Measurements from ENCODE around the gene PARP9.

PARP9 gene

DNA sequence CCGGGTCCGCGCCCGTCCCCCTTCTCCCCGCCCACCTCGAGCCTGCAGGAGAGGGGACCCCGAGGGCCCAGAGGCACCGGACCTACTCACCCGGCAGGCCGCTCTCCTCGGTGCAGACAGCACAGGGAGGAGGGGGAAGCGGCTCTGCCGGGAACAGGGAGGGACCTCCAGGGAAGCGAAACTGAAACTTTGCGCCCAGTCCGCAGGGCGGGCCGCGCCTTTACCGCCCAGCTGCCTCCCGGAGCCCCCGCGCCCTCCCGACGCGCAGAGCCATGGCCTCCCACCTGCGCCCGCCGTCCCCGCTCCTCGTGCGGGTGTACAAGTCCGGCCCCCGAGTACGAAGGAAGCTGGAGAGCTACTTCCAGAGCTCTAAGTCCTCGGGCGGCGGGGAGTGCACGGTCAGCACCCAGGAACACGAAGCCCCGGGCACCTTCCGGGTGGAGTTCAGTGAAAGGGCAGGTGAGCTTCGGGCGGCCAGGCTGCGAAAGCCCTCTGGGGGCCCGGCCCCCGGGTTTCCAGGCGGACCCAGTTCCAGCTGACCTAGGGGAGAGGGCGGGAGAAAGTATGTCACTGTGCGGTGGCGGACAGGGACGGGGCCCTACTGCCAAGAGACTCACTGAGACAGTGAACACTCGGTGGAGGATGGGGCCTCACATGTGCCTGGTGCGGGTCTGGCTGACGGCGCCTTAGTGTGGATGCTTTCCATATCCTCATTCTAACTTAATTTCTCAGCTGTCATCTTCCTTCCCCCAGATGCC is at the start of gene PARP9, which contains the start of gene DTX3L:
PARP9 (minus strand) TSS at position 146 of the 758 bp plus-strand sequence. CDS start 4,680 bp downstream, outside the sequence.
DTX3L (plus strand) TSS at position 184 of the 758 bp plus-strand sequence; CDS start at position 273, 89 bp downstream.
- H3K27me3 Mint-ChIP-seq (ENCODE audit: low read depth) = no peaks in the 10 kb centered on the region
- peaks cover 65% of the 10 kb centered on the region for H3K36me3 Mint-ChIP-seq (ENCODE audit: low read depth)
- H3K9me3 Mint-ChIP-seq = no peaks in the 10 kb centered on the region
- H3K4me1 Mint-ChIP-seq (ENCODE audit: low read depth) = peaks cover 68% of the 10 kb centered on the region
- peak within 1 kb of the TSS; percentile 98 for H3K27ac Mint-ChIP-seq
- peak within 1 kb of the TSS; percentile 99 for H3K4me3 Mint-ChIP-seq

DNA sequence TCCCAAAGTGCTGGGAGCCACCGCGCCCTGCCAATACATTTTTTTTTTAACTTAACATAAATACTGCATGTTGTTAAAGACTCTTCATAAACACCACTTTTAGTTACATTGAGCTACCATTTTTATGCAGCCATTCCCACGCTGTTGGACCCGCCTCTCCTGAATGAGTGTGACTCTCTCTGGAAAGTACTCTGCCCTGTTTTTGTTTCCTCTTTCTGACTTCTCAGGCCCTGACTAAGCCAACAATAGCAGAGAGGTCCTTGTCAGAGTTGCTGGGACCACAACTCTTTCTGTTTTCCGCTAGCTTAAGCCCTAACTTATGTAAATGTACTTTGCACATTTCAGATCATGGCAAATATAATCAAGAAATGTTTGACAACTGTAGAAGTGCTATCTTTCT is 48.6 kb upstream of the PARP9 start:
- Mint-ChIP-seq H3K9me3 (peaks cover 14% of the 10 kb centered on the region), H3K4me1 (ENCODE audit: low read depth) (peaks cover 18% of the 10 kb centered on the region), H3K27me3 (ENCODE audit: low read depth) (no peaks in the 10 kb centered on the region), H3K27ac (peak overlapping the region; percentile 60), H3K36me3 (ENCODE audit: low read depth) (peaks cover 60% of the 10 kb centered on the region), H3K4me3 (no peak overlapping the region)

DNA sequence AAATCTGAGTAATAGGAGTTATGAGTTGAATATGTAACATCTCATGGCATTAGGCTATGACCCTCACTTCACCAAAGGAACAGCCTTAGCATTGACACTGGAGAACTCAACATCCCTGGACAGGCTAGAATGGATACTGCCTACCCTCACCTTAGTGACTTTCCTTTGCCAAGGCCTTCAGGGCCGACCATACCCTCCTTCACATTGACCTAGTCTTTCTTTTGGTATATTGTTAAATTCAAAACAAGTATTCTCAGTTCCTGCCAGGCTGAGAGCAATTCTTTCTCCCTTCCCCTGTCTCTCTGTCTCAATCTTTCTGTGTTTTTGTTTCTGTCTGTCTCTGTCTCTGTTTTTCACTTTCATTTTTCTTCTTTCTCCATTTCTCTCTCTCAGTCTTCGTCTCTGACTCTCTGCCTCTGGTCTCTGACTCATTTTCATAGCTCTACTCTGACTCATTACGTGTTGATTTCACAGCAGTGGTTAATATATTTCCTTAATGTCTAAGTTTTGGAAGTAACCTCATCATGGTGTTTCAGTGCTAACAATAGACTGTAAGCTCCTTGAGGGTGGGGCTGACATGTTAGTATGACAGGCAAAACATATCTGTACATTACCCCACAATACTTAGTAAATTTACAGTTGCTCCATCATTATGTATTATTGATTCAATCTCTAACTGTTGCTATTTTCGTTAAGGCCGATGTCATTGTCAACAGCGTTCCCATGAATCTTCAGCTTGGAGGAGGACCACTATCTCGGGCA is 45.9 kb upstream of the PARP9 start:
- Mint-ChIP-seq H3K9me3 (peaks cover 14% of the 10 kb centered on the region), H3K27me3 (ENCODE audit: low read depth) (no peaks in the 10 kb centered on the region)

DNA sequence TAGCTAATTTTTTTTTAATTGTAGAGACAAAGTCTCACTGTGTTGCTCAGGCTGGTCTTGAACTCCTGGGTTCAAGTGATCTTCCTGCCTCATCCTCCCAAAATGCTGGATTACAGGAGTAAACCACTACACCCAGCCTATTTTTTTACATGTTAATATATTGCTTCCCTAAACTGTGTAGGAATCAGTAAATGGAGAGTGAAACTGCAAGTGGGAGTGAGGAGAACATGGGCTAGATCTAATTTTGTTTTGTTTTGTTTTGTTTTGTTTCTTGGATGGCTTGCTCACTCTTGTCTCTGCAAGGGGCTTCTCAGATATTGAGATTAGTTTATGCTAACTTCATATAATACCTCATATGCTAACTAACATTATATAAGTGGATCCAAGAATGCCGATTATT is 44.8 kb upstream of the PARP9 start:
- Mint-ChIP-seq H3K4me3 (no peak overlapping the region), H3K4me1 (ENCODE audit: low read depth) (peaks cover 22% of the 10 kb centered on the region), H3K9me3 (peaks cover 16% of the 10 kb centered on the region), H3K36me3 (ENCODE audit: low read depth) (peaks cover 44% of the 10 kb centered on the region), H3K27ac (peak overlapping the region; percentile 56), H3K27me3 (ENCODE audit: low read depth) (no peaks in the 10 kb centered on the region)

More for the DNA sequence above, 45.9 kb upstream of the PARP9 start:
- Mint-ChIP-seq H3K36me3 (ENCODE audit: low read depth) (peaks cover 46% of the 10 kb centered on the region), H3K4me1 (ENCODE audit: low read depth) (peaks cover 21% of the 10 kb centered on the region), H3K4me3 (peak overlapping the region; percentile 70), H3K27ac (peak overlapping the region; percentile 87)

DNA sequence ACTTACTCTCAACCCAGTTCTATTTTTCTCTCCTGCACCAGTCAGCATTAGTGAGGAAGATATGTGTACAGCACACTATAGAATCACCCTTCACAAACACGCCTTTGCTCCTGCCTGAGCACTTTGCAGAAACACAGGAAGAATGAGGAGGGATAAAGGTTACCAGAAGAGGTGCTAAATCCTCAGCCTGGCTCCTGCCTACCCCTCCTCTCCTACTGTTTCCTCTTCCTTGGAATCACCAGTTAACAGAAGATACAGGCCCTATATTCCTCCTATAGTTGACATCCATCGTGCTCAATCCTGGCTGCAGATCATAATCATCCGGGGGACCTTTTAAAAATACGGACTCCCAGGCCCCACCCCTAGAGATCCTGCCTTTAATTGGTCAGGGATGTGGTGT is 42.2 kb upstream of the PARP9 start:
- no peak overlapping the region for H3K27ac Mint-ChIP-seq
- H3K4me1 Mint-ChIP-seq (ENCODE audit: low read depth) = peaks cover 23% of the 10 kb centered on the region
- peaks cover 37% of the 10 kb centered on the region for H3K36me3 Mint-ChIP-seq (ENCODE audit: low read depth)
- H3K4me3 Mint-ChIP-seq = no peak overlapping the region
- H3K27me3 Mint-ChIP-seq (ENCODE audit: low read depth) = no peaks in the 10 kb centered on the region
- H3K9me3 Mint-ChIP-seq = peaks cover 17% of the 10 kb centered on the region

DNA sequence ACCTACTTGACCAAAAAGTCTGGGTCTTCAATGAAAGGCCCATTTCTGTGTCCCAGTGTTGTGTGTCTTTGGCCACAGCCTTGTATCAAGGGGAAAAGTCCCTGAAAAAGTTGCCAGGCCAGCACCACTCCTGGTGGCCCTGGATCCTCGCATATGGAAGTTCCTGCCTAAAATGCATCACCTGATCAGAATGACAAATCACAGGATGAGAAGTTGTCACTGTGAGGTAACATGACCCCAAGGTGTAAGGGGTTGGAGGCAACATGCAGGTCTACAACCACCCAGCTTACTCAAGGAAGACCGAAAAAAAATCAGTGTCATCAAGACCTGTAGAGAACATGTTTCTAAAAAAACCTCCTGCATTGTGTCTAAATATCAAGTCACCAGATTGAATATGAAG is 39.0 kb upstream of the PARP9 start:
- no peaks in the 10 kb centered on the region for H3K27me3 Mint-ChIP-seq (ENCODE audit: low read depth)
- no peak overlapping the region for H3K27ac Mint-ChIP-seq
- peaks cover 27% of the 10 kb centered on the region for H3K36me3 Mint-ChIP-seq (ENCODE audit: low read depth)
- peaks cover 9% of the 10 kb centered on the region for H3K9me3 Mint-ChIP-seq
- H3K4me3 Mint-ChIP-seq = no peak overlapping the region
- H3K4me1 Mint-ChIP-seq (ENCODE audit: low read depth) = peaks cover 17% of the 10 kb centered on the region

DNA sequence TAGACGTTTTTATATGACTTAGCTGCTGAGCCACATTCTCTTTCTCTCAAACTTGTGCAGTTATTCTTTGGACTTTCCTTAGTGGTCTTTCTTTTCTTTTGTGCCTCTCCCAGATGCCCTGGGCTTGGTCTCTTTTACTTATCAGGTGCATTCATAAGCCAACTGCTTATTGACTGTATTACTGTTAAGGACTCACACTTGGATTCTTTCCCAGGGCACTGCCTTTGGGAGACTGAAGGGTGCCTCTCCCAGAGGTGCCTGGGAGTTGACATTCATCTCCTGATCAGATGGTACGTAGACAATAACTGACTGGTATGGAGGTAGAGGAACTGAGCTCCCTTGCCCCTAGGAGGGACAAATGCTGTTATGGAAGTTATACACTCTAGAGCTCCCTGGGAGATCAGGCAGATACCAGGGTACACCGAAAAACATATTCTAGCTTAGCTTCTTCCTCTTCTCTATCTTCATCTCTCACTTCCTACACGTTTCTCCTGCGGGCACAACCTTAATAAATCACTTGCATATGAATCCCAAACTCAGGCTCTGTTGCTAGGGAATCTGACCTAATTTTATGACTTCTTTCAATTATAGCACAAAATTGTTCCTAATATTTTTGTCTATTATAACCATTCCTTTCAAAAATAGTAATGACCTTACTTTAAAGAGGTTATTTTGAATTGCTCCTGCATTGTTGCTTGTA is 38.1 kb upstream of the PARP9 start:
- H3K9me3 Mint-ChIP-seq = peaks cover 9% of the 10 kb centered on the region
- H3K4me3 Mint-ChIP-seq = no peak overlapping the region
- H3K27me3 Mint-ChIP-seq (ENCODE audit: low read depth) = no peaks in the 10 kb centered on the region
- H3K36me3 Mint-ChIP-seq (ENCODE audit: low read depth) = peaks cover 22% of the 10 kb centered on the region
- peaks cover 17% of the 10 kb centered on the region for H3K4me1 Mint-ChIP-seq (ENCODE audit: low read depth)
- H3K27ac Mint-ChIP-seq = no peak overlapping the region

DNA sequence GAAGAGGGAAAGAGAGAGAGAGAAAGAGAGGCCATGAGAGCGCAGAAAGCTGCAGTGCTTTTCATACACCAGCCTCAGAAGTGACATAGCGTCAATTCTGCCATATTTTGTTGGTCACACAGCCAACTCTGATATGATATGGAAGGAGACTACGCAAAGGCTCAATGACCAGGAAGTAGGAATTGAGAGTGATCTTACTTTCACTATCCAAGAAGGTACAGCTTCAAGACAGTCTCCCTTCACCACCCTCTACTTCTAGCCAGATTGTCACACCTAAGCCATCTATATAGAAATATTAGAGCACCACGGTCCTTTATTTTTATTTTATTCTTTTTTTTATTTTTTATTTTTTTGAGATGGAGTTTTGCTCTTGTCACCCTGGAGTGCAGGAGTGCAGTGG is 34.5 kb upstream of the PARP9 start:
- Mint-ChIP-seq H3K9me3 (peaks cover 4% of the 10 kb centered on the region), H3K4me3 (no peak overlapping the region), H3K27me3 (ENCODE audit: low read depth) (no peaks in the 10 kb centered on the region), H3K36me3 (ENCODE audit: low read depth) (peaks cover 31% of the 10 kb centered on the region), H3K27ac (no peak overlapping the region), H3K4me1 (ENCODE audit: low read depth) (peaks cover 12% of the 10 kb centered on the region)

DNA sequence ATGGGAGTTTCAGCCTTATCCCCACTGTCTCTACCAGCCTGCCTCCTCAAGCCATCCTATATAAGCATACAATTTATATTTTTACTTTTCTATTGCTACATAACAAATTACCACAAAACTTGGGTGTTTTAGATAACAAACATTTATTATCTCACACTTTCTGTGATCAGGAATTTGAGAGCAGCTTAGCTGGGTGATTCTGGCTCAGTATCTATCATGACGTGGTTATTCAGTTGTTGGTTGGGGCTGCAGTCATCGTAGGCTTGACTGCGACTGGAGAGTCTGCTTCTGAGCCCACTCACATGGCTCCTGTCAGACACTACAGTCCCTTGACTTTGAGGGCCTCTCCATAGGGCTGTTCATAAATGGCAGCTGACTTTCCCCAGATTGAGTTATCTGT is 34.1 kb upstream of the PARP9 start:
- peaks cover under 1% of the 10 kb centered on the region for H3K9me3 Mint-ChIP-seq
- peaks cover 10% of the 10 kb centered on the region for H3K4me1 Mint-ChIP-seq (ENCODE audit: low read depth)
- H3K36me3 Mint-ChIP-seq (ENCODE audit: low read depth) = peaks cover 29% of the 10 kb centered on the region

DNA sequence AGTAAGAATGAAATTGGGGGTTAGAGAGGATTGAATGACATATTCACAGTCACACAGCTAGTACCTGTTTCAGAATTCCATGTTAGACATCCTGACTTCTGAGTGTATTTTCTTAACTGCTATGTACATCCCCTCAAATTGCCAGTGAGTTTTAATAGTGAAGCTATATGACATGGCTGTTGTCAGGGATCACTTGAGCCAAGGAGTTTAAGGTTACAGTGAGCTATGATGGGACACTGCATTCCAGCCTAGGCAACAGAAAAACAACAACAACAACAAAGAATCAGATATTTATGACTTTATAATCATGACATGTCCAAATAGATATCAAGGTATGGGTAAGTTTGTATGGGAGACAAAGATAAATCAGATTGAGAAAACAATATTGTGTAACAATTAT is 29.9 kb upstream of the PARP9 start:
- H3K36me3 Mint-ChIP-seq (ENCODE audit: low read depth) = peaks cover 24% of the 10 kb centered on the region
- H3K4me3 Mint-ChIP-seq = no peak overlapping the region
- H3K27ac Mint-ChIP-seq = no peak overlapping the region
- H3K27me3 Mint-ChIP-seq (ENCODE audit: low read depth) = no peaks in the 10 kb centered on the region
- H3K9me3 Mint-ChIP-seq = no peaks in the 10 kb centered on the region
- peaks cover 5% of the 10 kb centered on the region for H3K4me1 Mint-ChIP-seq (ENCODE audit: low read depth)

More for the DNA sequence above, 34.1 kb upstream of the PARP9 start:
- no peaks in the 10 kb centered on the region for H3K27me3 Mint-ChIP-seq (ENCODE audit: low read depth)
- no peak overlapping the region for H3K27ac Mint-ChIP-seq
- no peak overlapping the region for H3K4me3 Mint-ChIP-seq

DNA sequence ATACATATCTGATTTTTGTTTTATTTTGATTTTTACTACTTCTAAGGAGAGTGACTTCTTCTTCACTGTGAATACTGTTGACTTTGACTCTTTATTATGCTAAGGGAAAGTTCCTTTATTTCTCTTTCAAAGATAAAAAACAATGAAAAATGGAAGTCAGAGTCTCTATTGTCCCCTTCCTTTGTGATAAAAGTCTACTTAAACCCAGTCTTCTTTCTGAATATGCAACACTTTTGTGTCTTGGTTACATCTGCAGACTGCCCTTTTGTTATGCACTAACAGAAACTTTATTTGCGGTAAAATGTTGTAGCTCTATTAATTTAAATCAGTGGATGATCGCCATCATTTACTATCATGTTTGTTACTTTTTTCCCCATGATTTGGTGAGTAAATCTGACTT is 26.5 kb upstream of the PARP9 start:
- H3K9me3 Mint-ChIP-seq = no peaks in the 10 kb centered on the region
- peaks cover 7% of the 10 kb centered on the region for H3K4me1 Mint-ChIP-seq (ENCODE audit: low read depth)
- H3K27ac Mint-ChIP-seq = no peak overlapping the region
- H3K4me3 Mint-ChIP-seq = no peak overlapping the region
- H3K36me3 Mint-ChIP-seq (ENCODE audit: low read depth) = peaks cover 30% of the 10 kb centered on the region
- H3K27me3 Mint-ChIP-seq (ENCODE audit: low read depth) = no peaks in the 10 kb centered on the region

DNA sequence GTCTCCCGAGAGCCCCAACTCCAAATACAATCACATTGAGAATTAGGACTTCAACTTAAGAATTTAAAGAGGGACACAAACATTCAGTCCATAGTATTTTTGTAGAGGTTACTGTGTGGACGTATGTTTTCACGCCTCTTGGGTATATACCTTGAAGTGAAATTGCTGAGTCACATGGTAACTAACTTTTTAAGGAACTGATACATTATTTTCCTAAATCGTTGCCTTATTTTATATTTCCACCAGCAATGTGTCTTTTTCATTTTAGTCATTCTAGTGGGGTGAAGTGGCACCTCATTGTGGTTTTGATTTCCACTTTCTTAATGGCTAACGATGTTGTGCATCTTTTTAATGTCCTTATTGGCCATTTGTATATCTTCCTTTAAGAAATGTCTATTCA is 25.2 kb upstream of the PARP9 start:
- peaks cover 9% of the 10 kb centered on the region for H3K4me1 Mint-ChIP-seq (ENCODE audit: low read depth)
- H3K4me3 Mint-ChIP-seq = no peak overlapping the region
- H3K27ac Mint-ChIP-seq = no peak overlapping the region
- H3K36me3 Mint-ChIP-seq (ENCODE audit: low read depth) = peaks cover 35% of the 10 kb centered on the region
- H3K27me3 Mint-ChIP-seq (ENCODE audit: low read depth) = no peaks in the 10 kb centered on the region
- peaks cover 4% of the 10 kb centered on the region for H3K9me3 Mint-ChIP-seq

DNA sequence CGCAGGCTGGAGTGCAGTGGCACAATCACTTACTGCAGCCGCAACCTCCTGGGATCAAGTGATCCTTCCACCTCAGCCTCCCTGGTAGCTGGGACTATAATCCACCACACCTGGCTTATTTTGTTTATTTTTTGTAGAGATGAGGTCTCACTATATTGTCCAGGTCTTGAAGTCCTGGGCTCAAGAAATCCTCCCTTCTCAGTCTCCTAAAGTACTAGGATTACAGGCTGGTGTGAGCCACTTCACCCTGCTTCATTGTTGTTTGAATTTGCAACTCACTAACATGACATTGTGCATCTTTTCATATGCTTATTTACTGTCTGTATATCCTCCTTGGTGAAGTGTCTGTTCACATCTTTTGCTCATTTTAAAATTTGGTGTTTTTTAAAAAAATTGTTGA is 23.5 kb upstream of the PARP9 start:
- Mint-ChIP-seq H3K36me3 (ENCODE audit: low read depth) (peaks cover 44% of the 10 kb centered on the region), H3K4me3 (no peak overlapping the region), H3K9me3 (peaks cover 15% of the 10 kb centered on the region), H3K4me1 (ENCODE audit: low read depth) (peaks cover 20% of the 10 kb centered on the region), H3K27ac (no peak overlapping the region), H3K27me3 (ENCODE audit: low read depth) (no peaks in the 10 kb centered on the region)

DNA sequence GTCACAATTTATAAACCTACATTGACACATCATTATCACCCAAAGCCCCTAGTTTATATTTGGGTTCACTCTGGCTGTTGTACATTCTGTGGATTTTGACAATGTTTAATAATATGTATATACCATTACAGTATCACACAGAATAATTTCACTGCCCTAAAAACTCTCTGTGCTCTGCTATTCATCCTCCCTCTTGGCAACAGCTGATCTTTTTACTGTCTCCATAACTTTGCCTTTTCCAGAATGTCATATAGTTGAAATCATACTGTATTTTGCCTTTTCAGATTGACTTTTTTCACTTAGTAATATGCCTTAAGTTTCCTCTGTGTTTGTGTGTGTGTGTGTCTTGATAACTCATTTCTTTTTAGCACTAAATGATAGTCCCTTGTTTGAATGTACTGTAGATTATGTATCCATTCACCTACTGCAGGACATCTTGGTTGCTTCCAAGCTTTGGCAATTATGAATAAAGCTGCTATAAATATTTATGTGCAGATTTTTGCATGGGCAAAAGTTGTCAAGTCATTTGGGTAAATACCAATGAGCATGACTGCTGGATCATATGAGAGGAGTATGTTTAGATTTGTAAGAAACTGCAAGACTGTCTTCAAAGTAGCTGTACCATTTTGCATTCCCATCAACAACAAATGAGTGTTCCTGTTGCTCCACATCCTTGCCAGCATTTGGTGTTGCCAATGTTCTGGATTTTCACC is 22.8 kb upstream of the PARP9 start:
- Mint-ChIP-seq H3K27ac (no peak overlapping the region), H3K9me3 (peaks cover 22% of the 10 kb centered on the region), H3K4me1 (ENCODE audit: low read depth) (peaks cover 20% of the 10 kb centered on the region), H3K36me3 (ENCODE audit: low read depth) (peaks cover 47% of the 10 kb centered on the region), H3K4me3 (no peak overlapping the region), H3K27me3 (ENCODE audit: low read depth) (no peaks in the 10 kb centered on the region)

All from T-helper 1 cell treated with Interleukin-12 subunit alpha and Interleukin-12 subunit beta and Interleukin-4 antibody, amounts not matched to agents 30 μg/mL and 1 μg/mL, for 36 hours (primary cell).